ENCODE data around the gene SEMA3E.

DNA sequence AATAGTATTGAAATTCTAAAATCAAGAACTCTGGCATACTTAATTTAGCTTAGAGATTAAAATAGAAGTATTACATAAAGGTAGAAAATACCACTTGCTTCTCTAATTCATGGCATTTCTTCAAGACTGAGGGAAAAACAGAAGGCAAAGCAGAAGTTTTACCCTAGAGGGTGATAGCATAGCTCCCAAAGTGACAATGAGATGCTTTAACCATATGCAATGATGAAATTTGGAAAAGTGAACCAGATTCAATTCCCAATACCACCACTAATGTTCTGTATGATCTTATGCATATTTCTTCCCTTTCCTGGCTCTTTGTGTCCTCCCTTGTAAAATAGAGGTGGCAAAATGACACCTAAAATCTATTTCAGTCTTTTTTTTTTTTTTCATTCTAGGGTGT lies 260.5 kb downstream of the SEMA3E start:
- TF ChIP-seq, protein P1, sequence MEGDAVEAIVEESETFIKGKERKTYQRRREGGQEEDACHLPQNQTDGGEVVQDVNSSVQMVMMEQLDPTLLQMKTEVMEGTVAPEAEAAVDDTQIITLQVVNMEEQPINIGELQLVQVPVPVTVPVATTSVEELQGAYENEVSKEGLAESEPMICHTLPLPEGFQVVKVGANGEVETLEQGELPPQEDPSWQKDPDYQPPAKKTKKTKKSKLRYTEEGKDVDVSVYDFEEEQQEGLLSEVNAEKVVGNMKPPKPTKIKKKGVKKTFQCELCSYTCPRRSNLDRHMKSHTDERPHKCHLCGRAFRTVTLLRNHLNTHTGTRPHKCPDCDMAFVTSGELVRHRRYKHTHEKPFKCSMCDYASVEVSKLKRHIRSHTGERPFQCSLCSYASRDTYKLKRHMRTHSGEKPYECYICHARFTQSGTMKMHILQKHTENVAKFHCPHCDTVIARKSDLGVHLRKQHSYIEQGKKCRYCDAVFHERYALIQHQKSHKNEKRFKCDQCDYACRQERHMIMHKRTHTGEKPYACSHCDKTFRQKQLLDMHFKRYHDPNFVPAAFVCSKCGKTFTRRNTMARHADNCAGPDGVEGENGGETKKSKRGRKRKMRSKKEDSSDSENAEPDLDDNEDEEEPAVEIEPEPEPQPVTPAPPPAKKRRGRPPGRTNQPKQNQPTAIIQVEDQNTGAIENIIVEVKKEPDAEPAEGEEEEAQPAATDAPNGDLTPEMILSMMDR (IDR thresholded peaks at IDR 0.05), result no peak
- TF ChIP-seq TAF1 (IDR thresholded peaks at IDR 0.05; ENCODE audit: borderline replicate concordance, low read depth, low read length), result no peak
- TF ChIP-seq RAD21 (IDR thresholded peaks at IDR 0.05; ENCODE audit: low read length), result no peak
- TF ChIP-seq, protein P2, sequence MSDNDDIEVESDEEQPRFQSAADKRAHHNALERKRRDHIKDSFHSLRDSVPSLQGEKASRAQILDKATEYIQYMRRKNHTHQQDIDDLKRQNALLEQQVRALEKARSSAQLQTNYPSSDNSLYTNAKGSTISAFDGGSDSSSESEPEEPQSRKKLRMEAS (IDR thresholded peaks at IDR 0.05; ENCODE audit: low read depth), result no peak
- TF ChIP-seq EP300 (IDR thresholded peaks at IDR 0.05; ENCODE audit: borderline replicate concordance in 1 of 2, low read depth in 1 of 2, low read length in 1 of 2), result no peak
- TF ChIP-seq SIN3A (IDR thresholded peaks at IDR 0.05; ENCODE audit: borderline replicate concordance, low read depth, low read length), result no peak
- TF ChIP-seq EZH2phosphoT487 (IDR thresholded peaks at IDR 0.05; ENCODE audit: borderline replicate concordance, low read depth), result no peak
- no peak for TF ChIP-seq FOSL2 (IDR thresholded peaks at IDR 0.05; ENCODE audit: borderline replicate concordance, low read depth)
- no peak for TF ChIP-seq MEF2A (IDR thresholded peaks at IDR 0.05; ENCODE audit: borderline replicate concordance, low read depth)
- TF ChIP-seq, protein P3, sequence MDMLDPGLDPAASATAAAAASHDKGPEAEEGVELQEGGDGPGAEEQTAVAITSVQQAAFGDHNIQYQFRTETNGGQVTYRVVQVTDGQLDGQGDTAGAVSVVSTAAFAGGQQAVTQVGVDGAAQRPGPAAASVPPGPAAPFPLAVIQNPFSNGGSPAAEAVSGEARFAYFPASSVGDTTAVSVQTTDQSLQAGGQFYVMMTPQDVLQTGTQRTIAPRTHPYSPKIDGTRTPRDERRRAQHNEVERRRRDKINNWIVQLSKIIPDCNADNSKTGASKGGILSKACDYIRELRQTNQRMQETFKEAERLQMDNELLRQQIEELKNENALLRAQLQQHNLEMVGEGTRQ (IDR thresholded peaks at IDR 0.05; ENCODE audit: borderline replicate concordance, low read depth, low read length), result no peak
- TF ChIP-seq NFIC (IDR thresholded peaks at IDR 0.05; ENCODE audit: borderline replicate concordance), result no peak
- TF ChIP-seq POLR2AphosphoS5 (IDR thresholded peaks at IDR 0.05; ENCODE audit: low read depth, low read length), result no peak
- TF ChIP-seq SMC3 (IDR thresholded peaks at IDR 0.05; ENCODE audit: low read depth, low read length), result no peak

Data from SK-N-SH (cell line).